Left colon (tissue), 2 donors: Measurements from ENCODE around the gene UBD. TPM values are rescaled to one million over a fixed set of nuclear protein-coding genes. Genes with fewer than 3 reads are reported as not detected.

Source experiments
- ATAC-seq: fragments of 200-7000 bp; cut with Tn5 transposase; one replicate; pipeline ENCODE4 v1.9.1; 2020; ENCODE audit warnings: mild to moderate bottlenecking, moderate library complexity
- DNase-seq, 2 donors: peaks; one replicate each; pipeline ENCODE4 v3.0.0-alpha.2; 2020
- intact Hi-C, 2 donors: fragments of 100-400 bp; cut with DNase I in 1 of 2; cut with micrococcal nuclease in 1 of 2; formaldehyde crosslinking; loops; one replicate each; pipeline versions ENCODE4 v1.11.2 to v1.14.0; 2022; cut with DNase I, micrococcal nuclease
- total RNA-seq, 2 donors: library from RNA; stranded (reverse); fragmentation: NEBNext Ultra II Directional; extraction: Animal tissue kit (Norgen Biotek cat#: 25700); gene quantifications; one replicate each; pipeline ENCODE4 v1.2.1, GENCODE V29; 2021
- donor health status: DM: no; HTN: no; CAD: no.
- donor health status: DM: yes; HTN: yes; CAD: no.

Gene UBD
- total RNA-seq, 2 donors from 2014 or later, result 2.3 to 2.7 TPM

DNA sequence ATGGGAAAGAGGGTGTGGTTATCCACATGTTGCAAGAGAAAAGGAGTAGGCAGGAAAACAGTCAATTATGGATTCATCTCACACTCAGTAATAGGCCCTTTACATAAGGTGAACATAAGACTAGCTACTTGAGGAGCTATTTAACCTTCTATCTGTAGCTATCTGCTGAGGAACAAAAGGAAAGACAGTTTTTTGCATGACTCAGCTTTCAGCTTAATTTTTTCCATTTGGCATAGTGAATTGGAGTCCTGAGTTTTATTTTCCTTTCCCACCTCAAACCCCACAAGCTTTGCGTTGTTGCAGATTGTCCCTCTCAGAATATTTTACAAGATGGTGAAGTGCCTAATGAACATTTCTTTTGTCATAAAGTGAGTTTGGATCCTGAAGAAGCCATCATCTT, 32.4 kb downstream of the UBD start:
- intact Hi-C loops, result no loop called here
- ATAC-seq (no peak), DNase-seq (no peak)

DNA sequence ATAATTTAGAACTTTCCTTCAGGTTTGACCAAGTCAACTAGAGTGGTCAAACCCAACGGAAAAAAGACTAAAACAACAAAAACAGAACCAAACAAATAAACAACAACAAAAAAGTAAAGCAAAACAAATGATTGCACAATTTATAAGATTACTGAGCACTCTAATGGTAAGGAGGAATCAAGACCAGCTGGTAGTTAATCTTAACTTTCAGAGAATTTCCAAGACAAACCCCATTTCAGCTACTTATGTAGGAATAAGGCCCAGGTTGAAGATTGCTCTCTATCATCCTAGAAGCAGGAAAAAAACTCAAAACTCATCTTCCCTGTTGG, 34.3 kb downstream of the UBD start:
- DNase-seq, result no peak

DNA sequence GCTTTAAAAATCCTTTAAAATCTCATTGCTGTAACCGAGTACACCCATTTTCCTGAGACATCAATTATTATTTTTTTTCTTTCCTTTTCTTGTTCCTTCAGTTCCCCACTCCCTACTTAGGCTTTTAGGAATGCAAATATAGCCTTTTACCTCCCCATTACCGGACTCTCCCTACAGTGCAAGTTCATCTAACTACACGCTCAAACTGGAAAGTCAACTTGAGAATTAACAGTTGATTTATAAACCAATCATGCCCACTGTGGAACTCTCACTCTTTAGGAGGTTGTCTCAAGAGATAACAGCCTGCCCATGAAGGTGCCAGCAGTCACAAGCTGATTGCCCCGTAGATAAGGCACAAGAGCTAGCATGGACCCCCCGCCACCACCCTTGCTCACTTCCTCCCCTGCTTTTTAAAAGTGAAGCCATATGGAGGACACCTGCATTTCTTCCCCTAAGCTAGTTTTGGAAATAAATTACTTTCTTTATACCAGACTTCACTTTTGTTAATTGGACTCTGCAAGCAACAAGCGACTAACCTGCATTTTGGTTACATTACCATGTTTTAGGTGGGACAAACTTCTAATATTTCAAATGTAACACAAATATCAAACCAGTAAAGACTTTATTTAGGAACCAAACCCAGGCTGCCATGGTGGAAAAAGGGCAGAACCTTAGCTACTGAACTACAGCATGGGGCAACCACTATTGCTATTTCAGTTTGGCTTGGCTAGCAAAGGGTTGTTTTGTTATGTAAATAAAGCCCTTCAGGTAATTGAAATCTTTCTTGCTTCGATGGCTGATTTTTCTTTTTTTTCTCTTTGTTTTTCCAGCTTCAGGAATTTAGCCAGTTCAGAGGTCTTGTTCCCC, 34.9 kb downstream of the UBD start:
- ATAC-seq (no peak), DNase-seq (no peak)
- intact Hi-C loops, result no loop called here

More for the DNA sequence above, 34.3 kb downstream of the UBD start:
- intact Hi-C loops, result no loop called here
- ATAC-seq, result no peak

- DNase-seq (no peak), ATAC-seq (no peak)
- intact Hi-C loops, result no loop called here
Measured at GRCh38 chr6:29524044-29524443, 35.5 kb downstream of the UBD start.

- DNase-seq (no peak), ATAC-seq (no peak)
- intact Hi-C loops, result no loop called here
Measured at GRCh38 chr6:29522227-29522626, 37.3 kb downstream of the UBD start.

- no peak for DNase-seq
- intact Hi-C loops, result no loop called here
- ATAC-seq, result no peak
Measured at GRCh38 chr6:29521006-29521680, 38.4 kb downstream of the UBD start.

DNA sequence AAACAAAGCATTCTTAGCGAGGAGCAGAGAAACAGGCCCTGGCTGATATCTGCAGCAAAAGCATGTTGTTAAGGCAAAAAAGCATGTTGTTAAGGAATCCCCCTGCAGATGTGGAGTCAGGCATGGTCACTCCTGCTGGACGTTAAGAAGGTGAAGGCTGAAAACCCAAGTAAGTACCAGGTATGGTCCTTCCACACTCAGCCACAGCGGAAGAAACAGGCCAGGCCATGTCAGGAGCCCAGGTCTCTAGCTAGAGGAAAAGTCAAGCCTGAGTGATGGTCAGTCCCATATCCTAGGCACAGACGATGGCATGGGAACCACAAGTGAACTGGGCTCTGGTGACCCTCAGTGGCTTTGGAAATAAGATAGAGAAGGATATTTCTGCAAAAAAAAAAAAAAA, 39.3 kb downstream of the UBD start:
- DNase-seq, result no peak
- no peak for ATAC-seq
- intact Hi-C loops, result no loop called here

- ATAC-seq (no peak), DNase-seq (no peak)
- intact Hi-C loops, result no loop called here
Measured at GRCh38 chr6:29519291-29520010, 40.1 kb downstream of the UBD start.

DNA sequence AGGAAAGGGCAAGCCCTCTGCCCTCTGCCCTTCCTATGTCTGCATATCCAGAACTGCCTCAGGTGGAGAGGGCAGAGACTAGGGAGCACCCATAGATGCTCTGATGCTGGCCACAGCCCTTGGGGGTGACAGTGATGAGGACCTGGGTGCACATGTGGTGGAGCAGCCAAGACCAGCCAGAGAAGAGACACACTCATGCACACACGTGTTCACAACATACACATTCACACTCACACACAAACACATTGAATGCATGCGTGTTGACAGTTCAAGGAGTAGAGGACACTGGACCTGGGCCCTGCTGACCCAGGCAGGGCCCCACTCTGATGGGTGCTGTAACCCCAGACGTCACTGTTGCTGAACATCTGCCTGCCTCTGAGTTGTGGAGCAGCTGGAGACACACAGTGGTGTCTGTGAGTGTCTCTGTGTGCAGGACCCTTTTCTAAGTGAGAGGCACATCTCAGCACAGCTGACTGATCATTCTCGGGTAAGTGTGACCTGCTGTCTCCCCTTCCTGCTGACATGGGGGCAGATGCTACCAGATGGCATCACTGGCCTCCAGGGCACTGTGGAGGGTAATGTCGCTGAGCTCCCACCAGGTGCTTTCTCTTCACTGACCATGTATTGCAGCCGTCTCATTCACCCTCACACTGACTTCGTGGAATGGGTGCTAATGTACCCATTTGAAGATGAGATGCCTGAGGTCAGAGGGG, 41.6 kb downstream of the UBD start:
- ATAC-seq (no peak), DNase-seq (no peak)
- intact Hi-C loops, result no loop called here

GRCh38 chr6:29517245-29517644, 42.3 kb downstream of the UBD start:
- DNase-seq (no peak), ATAC-seq (no peak)
- intact Hi-C loops, result no loop called here

GRCh38 chr6:29516108-29516507, 43.4 kb downstream of the UBD start:
- intact Hi-C loops, result no loop called here
- no peak for ATAC-seq
- no peak for DNase-seq

GRCh38 chr6:29510746-29511300, 48.7 kb downstream of the UBD start:
- DNase-seq, result no peak
- no peak for ATAC-seq
- intact Hi-C loops, result no loop called here

DNA sequence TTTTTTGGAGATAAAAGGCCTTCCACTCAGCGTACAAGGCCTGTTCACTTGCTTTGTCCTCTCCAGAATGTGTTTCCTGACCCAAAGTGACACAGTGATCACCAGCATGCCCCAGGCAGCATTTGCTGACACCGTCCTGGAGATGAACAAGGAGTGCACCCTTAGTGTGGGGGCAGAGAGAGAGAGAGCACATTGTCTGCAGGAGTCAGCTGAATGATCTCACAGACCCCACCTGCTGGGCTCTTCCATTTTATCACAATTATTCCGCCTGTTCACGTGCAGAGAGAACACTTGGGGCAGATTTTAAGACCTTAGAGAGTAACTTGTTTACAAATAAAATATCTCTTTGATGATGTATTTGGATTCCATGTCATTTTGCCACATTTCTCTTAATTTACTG, 49.3 kb downstream of the UBD start:
- no peak for ATAC-seq

DNA sequence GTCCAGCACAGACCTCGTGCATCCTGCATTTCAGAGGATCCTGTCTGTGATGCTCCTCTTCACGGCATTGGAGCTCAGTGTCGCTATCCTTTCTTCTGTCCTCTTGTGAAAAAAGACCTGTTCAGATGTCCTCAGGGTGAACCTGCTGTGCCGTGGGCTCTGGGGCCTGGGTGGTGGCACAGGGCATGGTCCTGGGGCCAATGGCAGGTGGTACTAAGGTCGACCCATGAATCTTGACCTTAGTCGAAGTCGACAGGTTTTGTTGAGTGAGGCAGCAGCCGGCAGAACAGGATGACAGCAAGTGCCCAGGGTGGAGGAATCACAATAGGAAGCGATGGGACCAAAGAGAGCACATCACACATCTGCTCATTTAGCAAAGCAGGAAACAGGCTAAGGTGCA, 49.8 kb downstream of the UBD start:
- no peak for ATAC-seq
- intact Hi-C loops, result no loop called here
- no peak for DNase-seq

More for the DNA sequence above, 49.3 kb downstream of the UBD start:
- intact Hi-C loops, result no loop called here
- DNase-seq, result no peak

GRCh38 chr6:29509239-29509638, 50.3 kb downstream of the UBD start:
- intact Hi-C loops, result no loop called here
- no peak for ATAC-seq
- DNase-seq, result no peak

GRCh38 chr6:29507319-29507718, 52.2 kb downstream of the UBD start:
- intact Hi-C loops, result no loop called here
- no peak for DNase-seq
- ATAC-seq, result no peak

DNA sequence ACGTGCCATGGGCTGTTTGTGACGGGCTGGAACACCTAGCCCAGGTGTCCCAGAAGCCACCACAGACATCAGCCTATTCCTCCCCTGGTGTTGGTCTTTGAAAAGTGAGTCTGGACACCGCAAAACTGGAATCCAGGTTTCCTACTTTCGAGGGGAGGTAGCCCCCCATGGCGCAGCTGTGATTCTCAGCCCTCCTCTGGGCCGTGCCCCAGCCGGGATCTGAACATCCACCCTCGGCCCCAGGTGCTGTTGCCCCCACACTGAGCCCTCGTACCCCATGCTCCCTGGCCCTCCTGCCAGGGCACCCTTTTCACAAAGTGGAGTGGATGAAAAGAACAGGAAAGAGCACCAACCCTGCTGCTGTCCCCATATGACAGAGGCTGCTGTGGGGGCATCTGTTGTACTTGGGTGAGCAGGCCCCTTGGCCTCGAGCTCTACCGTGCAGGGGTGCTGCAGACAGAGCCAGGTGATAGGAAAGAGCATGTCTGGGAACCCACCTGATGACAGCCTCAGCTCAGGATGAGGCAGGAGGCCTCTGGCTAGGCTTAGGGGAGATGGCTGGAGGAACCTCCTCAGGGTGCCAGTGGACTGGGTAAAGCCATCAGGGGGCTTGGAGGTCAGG, 53.0 kb downstream of the UBD start:
- intact Hi-C loops, result no loop called here
- ATAC-seq (no peak), DNase-seq (no peak)

DNA sequence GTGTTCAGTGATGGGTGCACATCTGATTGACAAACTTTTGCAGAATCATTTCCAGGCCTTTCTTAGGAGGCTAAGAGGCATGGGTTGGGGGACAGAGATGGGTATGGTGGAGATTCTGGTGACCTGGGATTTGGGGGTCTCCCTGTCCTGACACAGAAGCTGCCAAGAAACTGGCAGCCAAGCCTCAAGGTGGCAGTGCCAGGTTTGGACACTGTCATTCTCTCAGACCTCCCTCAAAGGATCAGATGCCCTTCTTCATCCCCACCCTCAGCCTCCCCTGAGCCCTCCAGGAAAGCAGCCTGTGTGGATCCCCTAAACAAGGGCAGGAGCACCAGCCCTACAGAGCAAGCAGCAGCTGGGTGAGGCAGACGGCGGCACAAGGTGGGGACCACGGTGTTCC, 53.7 kb downstream of the UBD start:
- ATAC-seq (no peak), DNase-seq (no peak)
- intact Hi-C loops, result no loop called here
